Activated T-cell treated with anti-CD3 and anti-CD28 coated beads for 48 hours (primary cell): ENCODE data around the gene ARHGAP8.

Experiments
- DNase-seq: peaks from one replicate; pipeline ENCODE4 v3.0.0-alpha.2; 2020; ENCODE audit warnings: low read depth

The ARHGAP8 gene

GRCh38 chr22:44861245-44861644 lies 108.9 kb downstream of the ARHGAP8 start:
- DNase-seq, result no peak

GRCh38 chr22:44862281-44862680 lies 109.9 kb downstream of the ARHGAP8 start:
- DNase-seq, result no peak

GRCh38 chr22:44862981-44863860 lies 110.8 kb downstream of the ARHGAP8 start:
- no peak for DNase-seq

- DNase-seq, result no peak
Observed at GRCh38 chr22:44865193-44866057, 113.0 kb downstream of the ARHGAP8 start.

- DNase-seq, result no peak
Observed at GRCh38 chr22:44869196-44869595, 116.8 kb downstream of the ARHGAP8 start.

- no peak for DNase-seq
Observed at GRCh38 chr22:44870021-44870420, 117.6 kb downstream of the ARHGAP8 start.

GRCh38 chr22:44871782-44872181 lies 119.4 kb downstream of the ARHGAP8 start:
- DNase-seq, result no peak

- no peak for DNase-seq
Observed at GRCh38 chr22:44876921-44877320, 124.5 kb downstream of the ARHGAP8 start.

GRCh38 chr22:44878483-44879300 lies 126.3 kb downstream of the ARHGAP8 start:
- DNase-seq, result no peak

GRCh38 chr22:44879301-44879680 lies 126.9 kb downstream of the ARHGAP8 start:
- no peak for DNase-seq

- no peak for DNase-seq
Observed at GRCh38 chr22:44880610-44881290, 128.4 kb downstream of the ARHGAP8 start.

GRCh38 chr22:44881624-44882023 lies 129.2 kb downstream of the ARHGAP8 start:
- no peak for DNase-seq

- no peak for DNase-seq
Observed at GRCh38 chr22:44882226-44882905, 130.0 kb downstream of the ARHGAP8 start.

GRCh38 chr22:44883011-44883421 lies 130.6 kb downstream of the ARHGAP8 start:
- no peak for DNase-seq

GRCh38 chr22:44884562-44884961 lies 132.2 kb downstream of the ARHGAP8 start:
- no peak for DNase-seq

- no peak for DNase-seq
Observed at GRCh38 chr22:44884968-44885805, 132.8 kb downstream of the ARHGAP8 start.

- DNase-seq, result no peak
Observed at GRCh38 chr22:44885806-44886360, 133.5 kb downstream of the ARHGAP8 start.

- DNase-seq, result no peak
Observed at GRCh38 chr22:44887941-44888366, 135.6 kb downstream of the ARHGAP8 start.

- DNase-seq, result no peak
Observed at GRCh38 chr22:44888491-44889254, 136.3 kb downstream of the ARHGAP8 start.
